Right lobe of liver (tissue), 4 donors: ENCODE results near the gene TCERG1.

Experiments used
- CTCF ChIP-seq, 4 donors: fragments of 200-600 bp in 3 of 4; fragments of 450-650 bp in 1 of 4; IDR thresholded peaks; one replicate each; pipeline versions ENCODE4 v1.5.1 to v1.8.0; 2016 to 2022; ENCODE audit warnings: antibody characterized with exemption in 4 of 4, mild to moderate bottlenecking in 2 of 4
- POLR2A ChIP-seq: fragments of 450-650 bp; IDR thresholded peaks from one replicate; pipeline ENCODE4 v1.6.1; 2017; ENCODE audit warnings: antibody characterized with exemption, mild to moderate bottlenecking
- donor health status: DM: no; HTN: no; CAD: no.
- donor health status: DM: no; HTN: no; CAD: no.
- donor health status: DM: no; HTN: yes; CAD: no.

GRCh38 chr5:146513462-146513861 lies 66.3 kb downstream of the TCERG1 start:
- no peak for TF ChIP-seq CTCF (IDR thresholded peaks at IDR 0.05)
- no peak for TF ChIP-seq POLR2A
